ENCODE data around the gene DCHS1. TPM values are rescaled to one million over a fixed set of nuclear protein-coding genes. Genes with fewer than 3 reads are reported as not detected.

DCHS1 gene
- total and polyA plus RNA-seq, 2 of the 13 experiments (the other 11 are each of a cell fraction or from before 2014, with no cell fraction given): under 0.01 to 0.03 TPM

GRCh38 chr11:6627762-6628241 is 27.8 kb downstream of the DCHS1 start:
- intact Hi-C loops (cut with micrococcal nuclease; ENCODE audit: unreplicated experiment): no loop called here
- ATAC-seq (no peak), FAIRE-seq (no peak), DNase-seq (ENCODE audit: low spot score) (no peak)
- POLR2A ChIA-PET: no interaction called here
- H3K27me3 ChIP-seq (ENCODE audit: control insufficient read depth in 1 of 2, insufficient read depth in 2 of 2, low read length in 2 of 2): peaks cover 15 to 76% of the 10 kb centered on the region in 2 experiments; a peak in 4 of 5 replicates
- H3K4me1 ChIP-seq (ENCODE audit: insufficient read depth, low read length): peaks cover 21% of the 10 kb centered on the region
- H2AFZ ChIP-seq (ENCODE audit: low read length): no peak overlapping the region
- no peak overlapping the region for H3K9ac ChIP-seq (ENCODE audit: insufficient read depth, low read depth, low read length)
- TF ChIP-seq ZBTB38 (CRISPR knock-in tag; IDR thresholded peaks at IDR 0.05) (no peak), ZSCAN20 (CRISPR knock-in tag; IDR thresholded peaks at IDR 0.05; ENCODE audit: borderline replicate concordance) (no peak), ERF (CRISPR knock-in tag; IDR thresholded peaks at IDR 0.05) (no peak), SRSF9 (IDR thresholded peaks at IDR 0.05; ENCODE audit: borderline replicate concordance, insufficient read depth, low read depth, low read length, poor library complexity, severe bottlenecking) (no peak), PPARG (CRISPR knock-in tag; conservative IDR thresholded peaks at IDR 0.05) (no peak), E2F5 (CRISPR knock-in tag; conservative IDR thresholded peaks at IDR 0.05) (no peak), ZNF709 (CRISPR knock-in tag; IDR thresholded peaks at IDR 0.05) (no peak), CAMTA2 (CRISPR knock-in tag; IDR thresholded peaks at IDR 0.05; ENCODE audit: borderline replicate concordance) (no peak)
- TF ChIP-seq, protein P1, sequence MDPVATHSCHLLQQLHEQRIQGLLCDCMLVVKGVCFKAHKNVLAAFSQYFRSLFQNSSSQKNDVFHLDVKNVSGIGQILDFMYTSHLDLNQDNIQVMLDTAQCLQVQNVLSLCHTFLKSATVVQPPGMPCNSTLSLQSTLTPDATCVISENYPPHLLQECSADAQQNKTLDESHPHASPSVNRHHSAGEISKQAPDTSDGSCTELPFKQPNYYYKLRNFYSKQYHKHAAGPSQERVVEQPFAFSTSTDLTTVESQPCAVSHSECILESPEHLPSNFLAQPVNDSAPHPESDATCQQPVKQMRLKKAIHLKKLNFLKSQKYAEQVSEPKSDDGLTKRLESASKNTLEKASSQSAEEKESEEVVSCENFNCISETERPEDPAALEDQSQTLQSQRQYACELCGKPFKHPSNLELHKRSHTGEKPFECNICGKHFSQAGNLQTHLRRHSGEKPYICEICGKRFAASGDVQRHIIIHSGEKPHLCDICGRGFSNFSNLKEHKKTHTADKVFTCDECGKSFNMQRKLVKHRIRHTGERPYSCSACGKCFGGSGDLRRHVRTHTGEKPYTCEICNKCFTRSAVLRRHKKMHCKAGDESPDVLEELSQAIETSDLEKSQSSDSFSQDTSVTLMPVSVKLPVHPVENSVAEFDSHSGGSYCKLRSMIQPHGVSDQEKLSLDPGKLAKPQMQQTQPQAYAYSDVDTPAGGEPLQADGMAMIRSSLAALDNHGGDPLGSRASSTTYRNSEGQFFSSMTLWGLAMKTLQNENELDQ (CRISPR knock-in tag; IDR thresholded peaks at IDR 0.05; ENCODE audit: borderline replicate concordance): no peak
- TF ChIP-seq, protein P2, sequence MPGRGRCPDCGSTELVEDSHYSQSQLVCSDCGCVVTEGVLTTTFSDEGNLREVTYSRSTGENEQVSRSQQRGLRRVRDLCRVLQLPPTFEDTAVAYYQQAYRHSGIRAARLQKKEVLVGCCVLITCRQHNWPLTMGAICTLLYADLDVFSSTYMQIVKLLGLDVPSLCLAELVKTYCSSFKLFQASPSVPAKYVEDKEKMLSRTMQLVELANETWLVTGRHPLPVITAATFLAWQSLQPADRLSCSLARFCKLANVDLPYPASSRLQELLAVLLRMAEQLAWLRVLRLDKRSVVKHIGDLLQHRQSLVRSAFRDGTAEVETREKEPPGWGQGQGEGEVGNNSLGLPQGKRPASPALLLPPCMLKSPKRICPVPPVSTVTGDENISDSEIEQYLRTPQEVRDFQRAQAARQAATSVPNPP (CRISPR knock-in tag; IDR thresholded peaks at IDR 0.05): no peak
- no peak overlapping the region for H3K27ac ChIP-seq (ENCODE audit: extremely low read length, insufficient read depth, low read length)
- no peaks in the 10 kb centered on the region for H4K20me1 ChIP-seq (ENCODE audit: insufficient read depth, low read length)
- 35% methylated on average over 2 of the region's 2 CpGs for WGBS (ENCODE audit: low lambda C conversion rate)
- no peaks in the 10 kb centered on the region for H3K36me3 ChIP-seq (replicated peaks in 1 of 2; ENCODE audit: control insufficient read depth in 1 of 2, insufficient read depth in 2 of 2, low read length in 2 of 2)
- H3K4me2 ChIP-seq (ENCODE audit: low read depth, low read length): no peak overlapping the region
- in situ Hi-C loops (cut with HindIII; ENCODE audit: extremely low pct_ligation_motif_present, low pct_unique_long_range_greater_than_20kb): no loop called here
- no TSS peak for BruUV-seq (replicated peaks)
- CTCF ChIA-PET (ENCODE audit: low intra/inter-chr PET ratio, low total read pairs): no interaction called here
- no peaks in the 10 kb centered on the region for H3K9me3 ChIP-seq (ENCODE audit: low read length)
- no peaks in the 10 kb centered on the region for H3K79me2 ChIP-seq (ENCODE audit: insufficient read depth, low read length)
- H3K4me3 ChIP-seq (replicated peaks in 1 of 3; ENCODE audit: insufficient read depth in 1 of 3, low read depth in 2 of 3, low read length in 3 of 3): no peak overlapping the region
